Measurements from ENCODE around the gene NCF4. TPM values are rescaled to one million over a fixed set of nuclear protein-coding genes. Genes with fewer than 3 reads are reported as not detected.
A peak's percentile ranks its signal among the peaks of the same experiment; 100 is the strongest.

Gene NCF4
- total RNA-seq, 1 donor from 2014 or later = not detected

DNA sequence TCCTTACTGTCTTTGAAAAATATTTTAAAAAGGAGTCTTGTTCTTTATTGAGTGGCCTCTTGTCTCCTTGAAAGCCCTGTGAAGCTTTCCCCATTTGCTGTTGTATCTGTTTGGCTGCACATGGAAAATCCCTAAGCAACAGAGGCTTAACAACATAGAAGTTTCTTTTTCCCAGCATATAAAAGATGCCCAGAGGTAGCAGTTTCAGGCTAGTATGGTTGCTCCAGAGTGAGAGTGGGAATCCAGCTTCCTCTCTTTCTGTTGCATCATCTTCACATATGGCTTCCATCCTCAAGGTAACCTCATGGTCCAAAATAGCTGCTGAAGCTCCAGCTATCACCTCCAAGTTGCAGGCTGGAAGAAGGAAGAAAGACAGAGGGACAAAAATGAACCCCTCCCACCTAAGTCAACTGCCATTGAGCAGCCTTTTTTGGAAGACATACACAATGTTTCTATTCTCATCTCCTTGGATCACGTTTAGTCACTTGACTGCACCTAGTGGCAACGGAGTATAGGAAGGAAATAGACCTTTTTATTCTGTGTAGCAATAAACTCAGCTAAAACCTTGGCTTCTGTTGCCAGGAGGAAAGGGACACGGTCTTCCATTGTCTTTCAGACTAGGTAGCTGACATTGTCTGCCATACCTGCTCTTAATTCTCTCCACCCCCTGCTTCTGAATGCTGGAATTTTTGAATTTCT is 57.9 kb downstream of the NCF4 start:
- TF ChIP-seq, protein P1, sequence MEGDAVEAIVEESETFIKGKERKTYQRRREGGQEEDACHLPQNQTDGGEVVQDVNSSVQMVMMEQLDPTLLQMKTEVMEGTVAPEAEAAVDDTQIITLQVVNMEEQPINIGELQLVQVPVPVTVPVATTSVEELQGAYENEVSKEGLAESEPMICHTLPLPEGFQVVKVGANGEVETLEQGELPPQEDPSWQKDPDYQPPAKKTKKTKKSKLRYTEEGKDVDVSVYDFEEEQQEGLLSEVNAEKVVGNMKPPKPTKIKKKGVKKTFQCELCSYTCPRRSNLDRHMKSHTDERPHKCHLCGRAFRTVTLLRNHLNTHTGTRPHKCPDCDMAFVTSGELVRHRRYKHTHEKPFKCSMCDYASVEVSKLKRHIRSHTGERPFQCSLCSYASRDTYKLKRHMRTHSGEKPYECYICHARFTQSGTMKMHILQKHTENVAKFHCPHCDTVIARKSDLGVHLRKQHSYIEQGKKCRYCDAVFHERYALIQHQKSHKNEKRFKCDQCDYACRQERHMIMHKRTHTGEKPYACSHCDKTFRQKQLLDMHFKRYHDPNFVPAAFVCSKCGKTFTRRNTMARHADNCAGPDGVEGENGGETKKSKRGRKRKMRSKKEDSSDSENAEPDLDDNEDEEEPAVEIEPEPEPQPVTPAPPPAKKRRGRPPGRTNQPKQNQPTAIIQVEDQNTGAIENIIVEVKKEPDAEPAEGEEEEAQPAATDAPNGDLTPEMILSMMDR (IDR thresholded peaks at IDR 0.05; ENCODE audit: unreplicated experiment) = no peak
- H3K27ac Mint-ChIP-seq (ENCODE audit: unreplicated experiment) = no peak overlapping the region

DNA sequence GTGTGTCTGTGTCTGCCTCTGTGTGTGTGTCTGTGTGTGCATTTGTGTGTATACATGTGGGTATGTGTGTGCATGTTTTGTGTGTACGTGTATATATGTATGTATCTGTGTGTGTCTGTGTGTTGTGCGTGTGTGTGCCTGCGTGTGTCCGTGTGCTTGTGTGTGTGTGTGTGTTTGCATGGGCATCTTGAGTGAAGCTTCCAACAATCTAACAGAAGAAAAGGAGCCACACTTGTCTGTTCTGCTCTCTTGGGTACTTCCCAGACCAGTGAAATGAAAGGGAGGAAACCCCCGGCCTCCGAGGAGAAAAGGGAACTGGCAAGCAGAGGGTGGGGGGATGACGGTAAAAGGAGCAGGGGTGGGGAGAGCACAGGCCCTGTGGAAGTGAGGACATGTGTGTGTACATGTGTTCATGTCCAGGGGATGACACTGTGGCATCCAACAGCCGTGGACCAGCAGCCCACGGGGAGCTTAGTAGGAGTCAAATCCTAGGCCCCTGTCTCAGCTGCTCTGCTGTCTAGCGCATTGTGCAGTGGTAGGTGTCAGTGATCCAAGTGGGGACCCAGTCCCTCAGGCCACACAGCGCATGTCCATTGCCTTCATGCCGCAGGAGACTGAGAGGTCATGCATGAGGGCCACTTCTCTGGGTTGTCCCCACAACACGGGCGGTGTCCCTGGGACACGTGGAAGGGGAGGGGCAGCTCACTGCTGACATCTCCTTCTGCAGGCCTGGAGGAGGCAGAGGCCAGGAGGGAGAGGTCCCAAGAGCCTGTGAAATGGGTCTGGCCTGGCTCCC is 60.7 kb downstream of the NCF4 start:
- TF ChIP-seq, protein P1 (IDR thresholded peaks at IDR 0.05; ENCODE audit: unreplicated experiment) = no peak
- peaks cover 20% of the 10 kb centered on the region for H3K36me3 Mint-ChIP-seq (ENCODE audit: low read depth, unreplicated experiment)
- H3K27ac Mint-ChIP-seq (ENCODE audit: unreplicated experiment) = peak overlapping the region; percentile 84
- peaks cover 6% of the 10 kb centered on the region for H3K9me3 Mint-ChIP-seq (ENCODE audit: unreplicated experiment)
- peaks cover 6% of the 10 kb centered on the region for H3K27me3 Mint-ChIP-seq (ENCODE audit: unreplicated experiment)
- H3K4me1 Mint-ChIP-seq (ENCODE audit: unreplicated experiment) = peaks cover 8% of the 10 kb centered on the region
- peak overlapping the region; percentile 79 for H3K4me3 Mint-ChIP-seq (ENCODE audit: unreplicated experiment)
- no peak for DNase-seq (ENCODE audit: low spot score)

More for the DNA sequence above, 57.9 kb downstream of the NCF4 start:
- Mint-ChIP-seq H3K36me3 (ENCODE audit: low read depth, unreplicated experiment) (peaks cover 7% of the 10 kb centered on the region), H3K4me3 (ENCODE audit: unreplicated experiment) (no peak overlapping the region), H3K27me3 (ENCODE audit: unreplicated experiment) (peaks cover 7% of the 10 kb centered on the region), H3K9me3 (ENCODE audit: unreplicated experiment) (peaks cover 6% of the 10 kb centered on the region), H3K4me1 (ENCODE audit: unreplicated experiment) (peaks cover 21% of the 10 kb centered on the region)
- DNase-seq (ENCODE audit: low spot score) = no peak

DNA sequence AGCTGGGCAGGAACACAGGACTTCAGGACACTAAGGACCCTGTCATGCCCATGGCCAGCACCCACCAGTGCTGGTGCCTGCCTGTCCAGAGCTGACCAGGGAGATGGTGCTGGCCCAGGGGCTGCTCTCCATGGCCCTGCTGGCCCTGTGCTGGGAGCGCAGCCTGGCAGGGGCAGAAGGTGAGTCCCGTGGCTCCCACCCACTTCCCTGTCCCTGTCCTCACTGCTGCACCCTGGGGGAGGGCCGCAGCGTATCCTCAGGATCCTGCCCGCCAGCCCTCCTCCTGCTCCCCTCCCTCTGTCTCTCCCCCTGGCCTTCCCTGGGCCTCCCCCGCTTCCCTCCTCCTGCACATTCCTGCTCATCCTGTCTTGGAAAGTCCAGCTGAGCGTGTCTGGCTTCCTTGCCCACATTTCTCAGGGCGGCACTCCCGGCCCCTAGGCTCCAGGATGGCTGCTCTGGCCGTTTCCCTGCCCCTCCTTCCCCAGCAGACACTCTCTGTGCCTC is 61.4 kb downstream of the NCF4 start:
- Mint-ChIP-seq H3K27ac (ENCODE audit: unreplicated experiment) (no peak overlapping the region), H3K4me1 (ENCODE audit: unreplicated experiment) (peaks cover 8% of the 10 kb centered on the region), H3K36me3 (ENCODE audit: low read depth, unreplicated experiment) (peaks cover 20% of the 10 kb centered on the region), H3K9me3 (ENCODE audit: unreplicated experiment) (peaks cover 6% of the 10 kb centered on the region), H3K4me3 (ENCODE audit: unreplicated experiment) (no peak overlapping the region), H3K27me3 (ENCODE audit: unreplicated experiment) (peaks cover 6% of the 10 kb centered on the region)
- TF ChIP-seq, protein P1 (IDR thresholded peaks at IDR 0.05; ENCODE audit: unreplicated experiment) = no peak
- DNase-seq (ENCODE audit: low spot score) = peak; percentile 37

- no peak overlapping the region for H3K27ac Mint-ChIP-seq (ENCODE audit: unreplicated experiment)
- TF ChIP-seq, protein P1 (IDR thresholded peaks at IDR 0.05; ENCODE audit: unreplicated experiment) = no peak
- no peak for DNase-seq (ENCODE audit: low spot score)
- peaks cover 9% of the 10 kb centered on the region for H3K27me3 Mint-ChIP-seq (ENCODE audit: unreplicated experiment)
- H3K4me1 Mint-ChIP-seq (ENCODE audit: unreplicated experiment) = peaks cover 8% of the 10 kb centered on the region
- peaks cover 22% of the 10 kb centered on the region for H3K36me3 Mint-ChIP-seq (ENCODE audit: low read depth, unreplicated experiment)
- H3K9me3 Mint-ChIP-seq (ENCODE audit: unreplicated experiment) = peaks cover 6% of the 10 kb centered on the region
- H3K4me3 Mint-ChIP-seq (ENCODE audit: unreplicated experiment) = no peak overlapping the region
These were observed 61.9 kb downstream of the NCF4 start for GRCh38 chr22:36922711-36923110.
